ENCODE measurements around the gene DECR2.

DECR2 gene

DNA sequence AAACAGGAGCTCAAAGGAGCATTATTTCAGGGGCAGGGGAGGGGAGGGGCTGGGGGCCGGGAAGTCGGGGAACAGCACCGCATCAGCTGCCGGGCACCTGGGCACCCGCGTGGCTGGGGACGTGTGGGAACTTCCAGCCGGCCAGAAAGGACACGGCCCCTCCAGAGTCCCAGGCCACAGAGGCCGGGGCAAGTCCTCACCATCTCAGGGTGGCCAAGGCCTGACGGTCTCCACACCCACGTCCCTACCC, 21.0 kb upstream of the DECR2 start:
- no peak for TF ChIP-seq GLIS3 (CRISPR knock-in tag; IDR thresholded peaks at IDR 0.05)
- TF ChIP-seq, protein P1, sequence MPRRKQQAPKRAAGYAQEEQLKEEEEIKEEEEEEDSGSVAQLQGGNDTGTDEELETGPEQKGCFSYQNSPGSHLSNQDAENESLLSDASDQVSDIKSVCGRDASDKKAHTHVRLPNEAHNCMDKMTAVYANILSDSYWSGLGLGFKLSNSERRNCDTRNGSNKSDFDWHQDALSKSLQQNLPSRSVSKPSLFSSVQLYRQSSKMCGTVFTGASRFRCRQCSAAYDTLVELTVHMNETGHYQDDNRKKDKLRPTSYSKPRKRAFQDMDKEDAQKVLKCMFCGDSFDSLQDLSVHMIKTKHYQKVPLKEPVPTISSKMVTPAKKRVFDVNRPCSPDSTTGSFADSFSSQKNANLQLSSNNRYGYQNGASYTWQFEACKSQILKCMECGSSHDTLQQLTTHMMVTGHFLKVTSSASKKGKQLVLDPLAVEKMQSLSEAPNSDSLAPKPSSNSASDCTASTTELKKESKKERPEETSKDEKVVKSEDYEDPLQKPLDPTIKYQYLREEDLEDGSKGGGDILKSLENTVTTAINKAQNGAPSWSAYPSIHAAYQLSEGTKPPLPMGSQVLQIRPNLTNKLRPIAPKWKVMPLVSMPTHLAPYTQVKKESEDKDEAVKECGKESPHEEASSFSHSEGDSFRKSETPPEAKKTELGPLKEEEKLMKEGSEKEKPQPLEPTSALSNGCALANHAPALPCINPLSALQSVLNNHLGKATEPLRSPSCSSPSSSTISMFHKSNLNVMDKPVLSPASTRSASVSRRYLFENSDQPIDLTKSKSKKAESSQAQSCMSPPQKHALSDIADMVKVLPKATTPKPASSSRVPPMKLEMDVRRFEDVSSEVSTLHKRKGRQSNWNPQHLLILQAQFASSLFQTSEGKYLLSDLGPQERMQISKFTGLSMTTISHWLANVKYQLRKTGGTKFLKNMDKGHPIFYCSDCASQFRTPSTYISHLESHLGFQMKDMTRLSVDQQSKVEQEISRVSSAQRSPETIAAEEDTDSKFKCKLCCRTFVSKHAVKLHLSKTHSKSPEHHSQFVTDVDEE (CRISPR knock-in tag; IDR thresholded peaks at IDR 0.05): no peak
- no peak for TF ChIP-seq ZC3H10 (CRISPR knock-in tag; IDR thresholded peaks at IDR 0.05)
- TF ChIP-seq ISL1 (CRISPR knock-in tag; IDR thresholded peaks at IDR 0.05): no peak
- TF ChIP-seq ZNF8 (CRISPR knock-in tag; IDR thresholded peaks at IDR 0.05): no peak
- TF ChIP-seq, protein P2, sequence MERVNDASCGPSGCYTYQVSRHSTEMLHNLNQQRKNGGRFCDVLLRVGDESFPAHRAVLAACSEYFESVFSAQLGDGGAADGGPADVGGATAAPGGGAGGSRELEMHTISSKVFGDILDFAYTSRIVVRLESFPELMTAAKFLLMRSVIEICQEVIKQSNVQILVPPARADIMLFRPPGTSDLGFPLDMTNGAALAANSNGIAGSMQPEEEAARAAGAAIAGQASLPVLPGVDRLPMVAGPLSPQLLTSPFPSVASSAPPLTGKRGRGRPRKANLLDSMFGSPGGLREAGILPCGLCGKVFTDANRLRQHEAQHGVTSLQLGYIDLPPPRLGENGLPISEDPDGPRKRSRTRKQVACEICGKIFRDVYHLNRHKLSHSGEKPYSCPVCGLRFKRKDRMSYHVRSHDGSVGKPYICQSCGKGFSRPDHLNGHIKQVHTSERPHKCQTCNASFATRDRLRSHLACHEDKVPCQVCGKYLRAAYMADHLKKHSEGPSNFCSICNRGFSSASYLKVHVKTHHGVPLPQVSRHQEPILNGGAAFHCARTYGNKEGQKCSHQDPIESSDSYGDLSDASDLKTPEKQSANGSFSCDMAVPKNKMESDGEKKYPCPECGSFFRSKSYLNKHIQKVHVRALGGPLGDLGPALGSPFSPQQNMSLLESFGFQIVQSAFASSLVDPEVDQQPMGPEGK (CRISPR knock-in tag; IDR thresholded peaks at IDR 0.05; ENCODE audit: borderline replicate concordance): no peak
- no peak for TF ChIP-seq ESRRG (CRISPR knock-in tag; IDR thresholded peaks at IDR 0.05)
- TF ChIP-seq ZNF70 (CRISPR knock-in tag; IDR thresholded peaks at IDR 0.05): no peak
- TF ChIP-seq ZFP3 (CRISPR knock-in tag; IDR thresholded peaks at IDR 0.05): no peak
- no peak for TF ChIP-seq CSRNP3 (CRISPR knock-in tag; IDR thresholded peaks at IDR 0.05)
- ATAC-seq: peak; percentile 72

DNA sequence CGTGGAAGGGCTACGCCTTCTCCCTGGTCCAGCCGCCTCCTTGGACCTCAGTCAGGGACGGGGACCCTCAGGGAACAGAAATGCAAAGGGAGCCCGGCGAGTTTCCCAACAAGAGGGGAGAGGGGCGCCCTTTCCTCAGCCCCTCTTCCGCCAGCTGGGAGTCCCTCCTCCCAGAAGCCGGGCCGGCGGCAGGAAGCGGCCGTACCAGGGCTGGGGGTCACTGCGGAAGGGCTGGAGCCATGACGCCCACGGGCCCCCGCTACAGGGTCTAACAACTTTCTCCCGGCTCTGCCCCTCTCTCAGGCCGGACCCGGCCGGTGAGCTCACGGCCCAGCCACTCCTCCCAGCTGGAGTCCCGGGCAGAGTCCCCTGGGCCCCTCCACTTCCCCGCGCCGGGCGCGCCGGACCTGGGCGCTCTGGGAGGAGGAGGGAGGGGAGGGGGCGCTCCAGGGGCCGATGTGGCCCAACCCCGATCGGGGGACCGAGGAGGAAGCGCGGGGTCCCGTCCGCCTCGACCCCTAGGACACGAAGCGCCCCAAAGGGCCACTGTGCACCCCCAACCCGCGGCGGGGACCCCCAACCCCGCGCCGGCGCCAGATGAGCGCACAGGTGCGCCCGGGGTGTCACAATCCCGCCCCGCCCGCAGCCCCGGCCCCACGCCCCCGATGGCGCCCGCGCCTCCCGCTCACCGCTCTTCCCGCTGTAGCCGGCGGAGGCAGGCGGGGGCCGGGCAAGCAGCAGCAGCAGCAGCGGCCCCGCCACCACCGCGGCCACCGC, 20.5 kb upstream of the DECR2 start:
- ATAC-seq: peak; percentile 72

DNA sequence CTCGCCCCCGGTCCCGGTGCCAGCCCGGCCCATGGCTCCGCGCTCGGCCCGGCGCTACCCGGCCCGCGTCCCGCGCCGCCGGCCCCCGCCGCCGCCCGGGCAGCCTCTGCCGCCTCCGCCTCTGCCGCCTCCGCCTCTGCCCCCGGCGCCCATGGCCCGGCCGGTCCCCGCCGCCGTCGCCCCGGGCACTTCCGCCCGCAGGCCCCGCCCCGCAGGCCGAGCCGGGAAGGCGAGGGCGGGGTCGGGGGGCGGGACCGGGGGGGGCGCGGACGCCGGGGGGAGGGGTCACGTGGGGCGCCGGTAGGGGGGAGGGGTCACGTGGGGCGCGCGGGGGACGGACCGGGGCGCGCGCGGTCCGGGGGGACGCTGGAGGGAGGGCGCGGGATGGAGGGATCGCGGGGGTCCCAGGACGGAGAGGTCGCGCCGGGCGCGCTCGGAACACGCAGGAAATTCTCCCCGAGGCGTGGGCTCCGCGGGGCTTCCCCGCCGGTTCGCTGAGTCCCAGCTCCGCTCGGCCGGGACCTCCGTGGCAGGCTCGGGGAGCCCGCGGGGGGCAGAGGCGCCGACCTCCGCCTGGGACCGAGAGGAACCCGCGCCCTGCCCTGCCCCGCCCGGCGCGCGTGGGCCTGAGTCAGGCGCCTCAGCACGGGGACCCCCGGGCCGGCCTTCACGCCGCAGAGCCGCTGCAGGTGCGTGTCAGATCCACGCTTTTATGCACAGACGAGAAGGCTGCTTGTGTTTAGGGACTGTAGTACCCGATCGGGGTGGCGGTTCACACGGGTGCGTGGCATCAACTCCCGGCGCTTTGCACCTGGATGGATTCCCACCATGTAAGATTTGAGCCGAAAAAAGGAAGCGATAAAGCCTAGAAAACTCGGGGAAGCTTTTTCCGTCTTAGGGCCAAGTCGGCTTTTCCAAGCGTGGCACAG, 19.6 kb upstream of the DECR2 start, which contains the start of gene PGAP6:
PGAP6 (minus strand) TSS at position 190 of the 929 bp plus-strand sequence; CDS start at position 33, 157 bp downstream.
- ATAC-seq: peak; percentile 20
- no peak for TF ChIP-seq CSDC2 (CRISPR knock-in tag; IDR thresholded peaks at IDR 0.05)
- TF ChIP-seq PPARA (CRISPR knock-in tag; IDR thresholded peaks at IDR 0.05; ENCODE audit: borderline replicate concordance): no peak
- no peak for TF ChIP-seq OSR1 (CRISPR knock-in tag; IDR thresholded peaks at IDR 0.05)

More for the DNA sequence above, 20.5 kb upstream of the DECR2 start:
- TF ChIP-seq, protein P3, sequence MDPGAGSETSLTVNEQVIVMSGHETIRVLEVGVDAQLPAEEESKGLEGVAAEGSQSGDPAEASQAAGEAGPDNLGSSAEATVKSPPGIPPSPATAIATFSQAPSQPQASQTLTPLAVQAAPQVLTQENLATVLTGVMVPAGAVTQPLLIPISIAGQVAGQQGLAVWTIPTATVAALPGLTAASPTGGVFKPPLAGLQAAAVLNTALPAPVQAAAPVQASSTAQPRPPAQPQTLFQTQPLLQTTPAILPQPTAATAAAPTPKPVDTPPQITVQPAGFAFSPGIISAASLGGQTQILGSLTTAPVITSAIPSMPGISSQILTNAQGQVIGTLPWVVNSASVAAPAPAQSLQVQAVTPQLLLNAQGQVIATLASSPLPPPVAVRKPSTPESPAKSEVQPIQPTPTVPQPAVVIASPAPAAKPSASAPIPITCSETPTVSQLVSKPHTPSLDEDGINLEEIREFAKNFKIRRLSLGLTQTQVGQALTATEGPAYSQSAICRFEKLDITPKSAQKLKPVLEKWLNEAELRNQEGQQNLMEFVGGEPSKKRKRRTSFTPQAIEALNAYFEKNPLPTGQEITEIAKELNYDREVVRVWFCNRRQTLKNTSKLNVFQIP (CRISPR knock-in tag; IDR thresholded peaks at IDR 0.05; ENCODE audit: borderline replicate concordance, low read depth): no peak
- TF ChIP-seq CREB5 (CRISPR knock-in tag; IDR thresholded peaks at IDR 0.05; ENCODE audit: low read depth): no peak
- no peak for TF ChIP-seq ZNF565 (CRISPR knock-in tag; conservative IDR thresholded peaks at IDR 0.05; ENCODE audit: low read depth)
- no peak for TF ChIP-seq ISL1 (CRISPR knock-in tag; IDR thresholded peaks at IDR 0.05)

All from SK-N-SH treated with all-trans-retinoic acid at 6 μM for 48 hours (cell line).